ENCODE data around the gene IER3.

IER3 gene, protein sequence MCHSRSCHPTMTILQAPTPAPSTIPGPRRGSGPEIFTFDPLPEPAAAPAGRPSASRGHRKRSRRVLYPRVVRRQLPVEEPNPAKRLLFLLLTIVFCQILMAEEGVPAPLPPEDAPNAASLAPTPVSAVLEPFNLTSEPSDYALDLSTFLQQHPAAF

DNA sequence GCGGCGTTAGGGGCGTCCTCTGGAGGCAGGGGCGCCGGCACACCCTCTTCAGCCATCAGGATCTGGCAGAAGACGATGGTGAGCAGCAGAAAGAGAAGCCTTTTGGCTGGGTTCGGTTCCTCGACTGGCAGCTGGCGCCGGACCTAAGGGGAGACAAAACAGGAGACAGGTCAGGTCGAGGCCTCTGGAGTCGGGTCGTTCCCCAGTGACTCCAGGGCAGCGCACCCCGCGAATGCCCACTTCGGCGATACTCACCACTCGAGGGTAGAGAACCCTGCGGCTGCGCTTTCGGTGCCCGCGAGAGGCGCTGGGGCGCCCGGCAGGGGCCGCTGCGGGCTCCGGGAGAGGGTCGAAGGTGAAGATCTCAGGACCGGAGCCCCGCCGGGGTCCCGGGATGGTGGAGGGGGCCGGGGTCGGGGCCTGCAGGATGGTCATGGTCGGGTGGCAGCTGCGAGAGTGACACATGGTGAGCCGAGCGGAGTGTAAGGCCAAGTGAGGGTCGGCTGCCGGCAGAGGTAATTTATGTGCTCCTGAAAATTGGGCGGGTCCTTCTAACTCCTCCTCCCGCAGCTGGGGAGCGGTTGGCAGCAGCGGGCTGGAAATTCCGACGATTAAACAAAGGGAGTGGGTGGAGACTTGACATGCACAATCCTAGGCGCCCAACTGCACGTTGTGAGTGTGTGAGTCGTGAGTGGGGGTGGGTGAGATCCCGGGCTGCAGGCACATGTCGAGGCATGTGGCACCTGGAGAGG, at the start of gene IER3:
Gene IER3 (minus strand): TSS at position 494 of the 752 bp plus-strand sequence. CDS start 29 bp downstream, at position 465.
- peak; percentile 86 for DNase-seq

DNA sequence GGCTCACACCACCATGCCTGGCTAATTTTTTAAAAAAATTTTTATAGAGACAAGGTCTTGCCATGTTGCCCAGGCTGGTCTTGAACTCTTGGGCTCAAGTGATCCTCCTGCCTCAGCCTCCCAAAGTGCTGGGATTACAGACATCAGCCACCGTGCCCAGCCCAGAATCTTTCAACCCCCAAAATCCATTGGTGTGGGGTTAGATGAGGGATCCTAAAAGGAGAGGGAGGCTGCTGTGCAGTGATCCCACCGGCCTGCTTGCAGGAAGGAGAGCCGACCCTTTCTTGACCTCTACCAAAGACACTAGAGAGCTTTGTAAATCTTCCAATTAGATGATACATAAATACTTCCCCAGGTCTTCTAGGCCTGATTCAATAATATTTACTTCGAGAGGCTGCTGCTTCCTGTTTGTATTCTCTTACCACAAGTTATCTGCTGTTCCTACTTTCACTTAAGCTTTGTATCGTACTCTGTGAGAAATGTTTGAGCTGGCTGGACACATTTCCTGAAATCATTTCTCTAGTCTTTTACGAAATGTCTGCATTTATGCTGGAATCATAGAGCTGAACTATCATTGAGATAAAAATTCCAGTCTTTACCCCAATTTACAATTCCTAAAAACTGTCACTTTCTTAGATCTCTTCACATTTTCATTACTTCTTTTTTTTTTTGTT, 49.3 kb upstream of the IER3 start:
- DNase-seq, result no peak

DNA sequence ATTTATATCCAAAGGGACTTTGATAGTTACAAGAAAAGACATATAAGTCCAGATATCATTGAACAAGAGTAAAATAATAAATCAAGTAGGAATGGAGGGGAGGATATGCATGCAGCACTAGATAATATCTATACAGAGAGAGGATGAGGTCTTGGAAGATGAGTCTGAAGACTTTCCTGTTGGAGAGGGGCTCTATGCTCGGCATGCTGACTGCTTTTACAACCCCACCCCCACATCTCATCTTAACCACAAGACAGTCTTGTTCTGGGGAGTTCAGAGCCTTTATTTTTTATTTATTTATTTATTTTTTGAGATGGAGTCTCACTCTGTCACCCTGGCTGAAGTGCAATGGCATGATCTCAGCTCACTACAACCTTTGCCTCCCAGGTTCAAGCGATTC, 48.4 kb upstream of the IER3 start:
- DNase-seq, result no peak

DNA sequence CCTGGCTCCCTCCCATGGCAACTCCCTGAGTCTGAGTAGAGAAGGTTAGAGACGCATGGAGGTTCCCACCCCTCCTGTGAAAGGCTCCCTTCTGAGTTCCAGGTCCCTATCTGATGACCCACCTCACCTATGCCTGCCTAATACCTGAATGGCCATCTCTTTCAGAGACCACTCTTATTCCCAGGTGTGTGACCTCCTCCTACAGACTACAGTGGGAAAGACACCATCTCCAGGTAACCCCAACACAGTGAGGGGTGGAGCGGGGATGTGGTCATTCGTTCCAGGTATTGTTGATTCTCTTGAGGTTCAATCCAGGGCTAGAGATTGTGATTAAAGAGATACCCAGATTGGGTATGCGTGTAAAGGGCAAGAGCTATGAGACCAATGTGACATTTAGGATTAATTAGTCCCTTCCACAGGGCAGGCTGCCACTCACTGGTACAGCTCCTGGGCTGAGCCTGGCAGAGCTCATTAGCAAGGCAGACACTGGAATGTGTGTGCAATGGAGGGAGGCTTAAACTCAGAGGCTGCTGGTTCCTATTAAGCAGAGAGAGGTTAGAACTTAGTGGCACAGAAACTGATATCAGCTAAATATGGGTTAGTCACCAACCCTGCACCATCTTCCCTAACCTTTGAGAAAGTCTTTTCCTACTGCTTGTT, 46.5 kb upstream of the IER3 start:
- no peak for DNase-seq

DNA sequence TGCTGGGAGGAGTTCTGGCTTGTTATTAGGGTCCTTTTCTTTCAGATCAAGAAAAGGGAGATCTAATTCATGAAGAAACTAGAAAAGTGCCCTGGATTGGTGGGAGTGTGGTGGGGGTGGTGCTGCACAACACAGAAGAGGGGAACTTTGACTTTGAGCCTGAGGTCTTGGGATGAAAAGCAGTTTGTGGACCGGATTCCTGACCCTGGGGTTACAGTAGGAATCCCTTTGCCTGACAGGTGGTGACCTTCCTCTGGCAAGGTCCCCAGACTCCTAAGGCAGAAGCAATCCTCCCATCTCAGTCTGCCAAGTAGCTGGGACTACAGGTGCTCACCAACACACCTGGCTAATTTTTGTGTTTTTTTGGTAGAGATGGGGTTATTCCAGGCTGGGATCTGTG, 45.3 kb upstream of the IER3 start:
- no peak for DNase-seq

DNA sequence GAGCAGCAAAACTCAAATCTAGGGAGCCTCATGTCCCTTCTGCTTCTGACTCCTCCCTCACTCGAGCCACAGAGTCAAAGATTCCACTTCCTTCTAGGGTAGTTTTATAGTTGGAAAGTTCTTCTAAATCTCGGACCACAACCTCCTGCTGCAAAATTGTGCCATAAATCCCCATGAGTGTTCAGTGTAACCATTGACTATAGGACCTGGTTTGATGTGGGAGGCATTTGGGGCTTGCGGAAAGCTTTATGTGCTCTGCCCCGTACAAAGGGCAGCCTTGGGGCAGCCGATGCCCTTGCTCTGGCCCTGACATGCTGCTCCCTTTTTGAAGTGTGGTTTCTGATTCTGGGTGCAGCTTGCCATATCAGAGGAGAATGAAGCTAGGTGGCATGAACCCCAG, 43.6 kb upstream of the IER3 start:
- no peak for DNase-seq

DNA sequence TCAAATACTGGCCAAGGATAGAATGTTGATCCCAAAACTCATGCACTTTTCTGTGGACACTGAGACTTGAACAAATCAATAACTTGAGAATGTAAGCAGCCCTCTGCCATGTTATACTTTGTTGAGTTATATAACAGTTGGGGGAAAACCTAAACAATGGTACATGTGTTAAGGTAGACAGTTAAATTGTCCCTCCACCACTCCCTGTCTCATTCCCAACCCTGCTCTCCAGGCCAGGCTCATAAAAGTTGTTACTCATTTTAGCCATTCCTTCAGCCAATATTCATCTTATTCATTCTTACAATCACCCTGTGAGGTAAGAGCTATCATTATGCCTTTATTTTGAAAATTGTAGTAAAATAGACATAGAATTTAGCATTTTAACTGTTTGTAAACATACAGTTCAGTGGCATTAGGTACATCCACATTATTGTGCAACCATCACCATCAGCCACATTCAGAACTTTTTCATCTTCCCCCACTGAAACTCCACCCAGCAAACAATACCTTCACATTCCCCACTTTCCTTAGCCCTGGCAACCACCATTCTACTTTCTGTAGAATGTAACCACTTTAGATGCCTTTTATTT, 38.2 kb upstream of the IER3 start:
- no peak for DNase-seq

DNA sequence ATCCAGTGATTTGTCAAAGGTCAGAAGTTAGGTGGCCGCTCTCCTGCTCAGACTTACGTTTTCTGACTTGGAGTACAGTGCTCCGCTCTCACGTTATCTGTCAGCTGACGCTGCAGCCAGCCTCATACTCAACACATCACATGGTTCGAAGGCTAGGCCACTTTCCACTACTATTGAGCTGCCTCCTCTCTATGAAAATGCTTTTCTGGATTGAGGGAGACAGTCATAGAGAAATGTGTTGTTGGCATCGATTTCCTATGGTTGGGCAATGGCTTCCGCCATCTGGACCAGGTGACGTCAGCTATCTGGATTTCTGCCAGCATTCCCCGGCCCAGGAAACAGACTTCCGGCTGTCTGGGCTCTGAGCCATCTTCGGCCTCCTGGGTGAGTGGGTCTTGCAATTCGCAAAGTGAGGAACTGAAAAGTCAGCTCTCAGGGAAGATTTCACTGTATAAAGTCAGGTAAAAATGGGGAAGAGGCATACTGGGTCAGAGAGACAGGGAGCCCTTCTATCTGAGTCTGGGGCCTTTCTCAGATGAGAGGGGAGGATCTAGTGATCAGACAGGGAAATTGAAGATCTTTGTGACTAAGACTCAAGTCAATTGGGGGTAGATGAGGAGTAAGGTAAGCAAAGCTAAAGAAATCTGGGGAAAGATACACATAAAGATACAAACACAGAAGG, 37.5 kb upstream of the IER3 start:
- DNase-seq, result peak; percentile 8

DNA sequence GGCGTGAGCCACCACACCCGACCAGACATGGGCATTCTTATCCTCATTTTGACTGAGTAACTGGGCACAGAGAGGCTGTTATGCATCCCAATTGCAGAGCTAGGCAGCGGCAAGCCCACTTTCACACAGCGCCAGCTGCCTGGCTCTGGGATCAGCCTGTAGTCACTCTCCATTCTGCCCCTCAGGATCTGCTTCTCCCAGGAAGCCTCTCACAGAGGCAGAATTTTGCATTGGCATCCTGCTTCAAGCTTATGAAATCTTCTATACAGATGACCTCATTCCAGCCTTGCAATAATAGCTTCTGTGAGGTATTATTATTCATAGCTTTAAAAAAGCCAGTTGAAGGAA, 37.0 kb upstream of the IER3 start:
- no peak for DNase-seq

DNA sequence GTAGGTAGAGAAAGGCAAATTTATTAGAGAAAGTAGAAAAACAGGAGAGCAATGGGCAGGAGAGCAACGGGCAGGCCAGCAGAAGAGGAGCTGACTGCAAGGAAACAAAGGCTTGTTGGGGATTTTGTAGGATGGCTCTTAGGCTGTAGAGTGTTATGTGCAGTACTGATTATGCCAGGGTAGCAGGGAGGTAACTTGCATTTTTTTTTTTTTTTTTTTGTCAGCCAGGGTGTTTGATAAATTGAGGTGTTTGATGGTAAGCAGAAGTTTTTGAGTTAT, 36.2 kb upstream of the IER3 start:
- DNase-seq, result no peak

DNA sequence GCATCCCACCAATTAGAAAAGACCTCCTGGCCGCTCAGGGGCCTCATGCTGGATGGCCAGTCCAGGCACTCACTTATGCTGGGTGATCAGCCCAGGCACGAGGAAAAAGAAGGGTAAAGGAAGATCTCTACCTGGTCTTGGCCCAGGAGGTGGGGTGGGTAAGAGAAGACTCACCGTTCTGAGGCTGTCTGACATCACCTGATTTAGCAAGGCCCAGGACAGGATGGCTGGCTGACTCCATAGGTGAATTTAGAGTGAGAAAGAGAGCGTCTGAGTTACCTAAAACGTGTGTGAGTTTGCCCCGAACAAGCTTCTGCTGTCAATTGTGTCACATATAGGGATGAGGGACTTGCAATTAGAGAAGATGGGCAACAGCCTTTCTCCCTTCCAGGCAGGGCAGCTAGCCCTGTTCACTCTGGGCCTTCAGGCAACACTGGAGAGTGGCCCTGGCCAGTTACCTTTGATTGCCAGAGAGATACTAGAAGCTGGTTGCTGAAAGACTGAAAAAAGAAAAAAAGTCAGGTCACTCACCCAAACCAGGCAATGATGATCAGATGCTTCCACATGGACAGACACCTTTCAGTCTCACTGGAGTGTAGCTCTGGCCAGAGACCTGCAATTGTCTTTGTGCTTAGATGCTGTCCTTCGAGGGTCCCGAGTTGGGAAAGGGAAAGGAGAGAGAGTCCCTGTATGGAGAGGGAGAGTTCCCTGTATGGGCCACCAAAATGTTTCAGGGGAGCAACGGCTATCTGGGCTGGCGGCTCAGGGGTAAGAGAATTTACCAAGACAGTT, 35.7 kb upstream of the IER3 start:
- no peak for DNase-seq

DNA sequence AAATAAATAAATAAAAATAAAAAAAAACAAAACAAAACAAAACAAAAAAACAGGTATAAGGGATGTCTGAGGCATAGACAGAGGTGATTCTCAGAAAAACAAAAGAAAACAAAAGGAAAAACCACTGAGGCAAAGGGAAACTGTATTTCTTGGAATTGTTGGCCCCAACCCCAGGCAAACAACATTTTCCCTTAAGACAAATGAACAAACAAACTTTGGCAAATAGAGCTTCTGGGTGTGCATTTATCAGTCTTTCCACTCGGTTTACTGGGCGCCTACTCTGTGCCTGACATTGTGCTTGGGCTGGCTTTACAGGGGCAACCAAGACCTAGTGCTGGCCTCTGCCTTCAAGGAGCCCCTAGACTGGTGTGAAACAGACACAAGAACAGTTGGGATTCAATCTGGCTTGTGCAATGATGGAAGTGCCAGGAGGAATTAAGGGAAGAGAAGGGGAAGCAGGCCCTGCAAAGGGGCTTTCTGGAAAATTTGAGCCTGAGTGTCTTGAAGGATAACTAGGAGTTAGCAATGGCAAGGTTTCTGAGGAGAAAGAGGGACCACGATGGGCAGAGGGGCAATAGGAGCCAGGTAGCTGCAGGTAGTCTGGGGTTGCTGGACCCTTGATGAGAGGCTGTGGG, 33.8 kb upstream of the IER3 start:
- DNase-seq, result no peak

DNA sequence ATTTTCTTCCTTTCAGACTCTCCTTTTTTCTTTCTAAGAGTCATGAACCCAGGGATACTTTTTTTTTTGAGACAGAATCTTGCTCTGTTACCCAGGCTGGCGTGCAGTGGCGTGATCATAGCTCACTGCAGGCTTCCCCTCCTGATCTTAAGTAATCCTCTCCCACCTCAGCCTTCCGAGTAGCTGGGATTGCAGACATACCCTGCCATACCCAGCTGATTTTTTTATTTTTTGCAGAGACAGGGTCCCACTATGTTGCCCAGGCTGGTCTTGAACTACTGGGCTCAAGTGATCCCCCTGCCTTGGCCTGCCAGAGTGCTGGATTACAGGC, 32.8 kb upstream of the IER3 start:
- DNase-seq, result no peak

DNA sequence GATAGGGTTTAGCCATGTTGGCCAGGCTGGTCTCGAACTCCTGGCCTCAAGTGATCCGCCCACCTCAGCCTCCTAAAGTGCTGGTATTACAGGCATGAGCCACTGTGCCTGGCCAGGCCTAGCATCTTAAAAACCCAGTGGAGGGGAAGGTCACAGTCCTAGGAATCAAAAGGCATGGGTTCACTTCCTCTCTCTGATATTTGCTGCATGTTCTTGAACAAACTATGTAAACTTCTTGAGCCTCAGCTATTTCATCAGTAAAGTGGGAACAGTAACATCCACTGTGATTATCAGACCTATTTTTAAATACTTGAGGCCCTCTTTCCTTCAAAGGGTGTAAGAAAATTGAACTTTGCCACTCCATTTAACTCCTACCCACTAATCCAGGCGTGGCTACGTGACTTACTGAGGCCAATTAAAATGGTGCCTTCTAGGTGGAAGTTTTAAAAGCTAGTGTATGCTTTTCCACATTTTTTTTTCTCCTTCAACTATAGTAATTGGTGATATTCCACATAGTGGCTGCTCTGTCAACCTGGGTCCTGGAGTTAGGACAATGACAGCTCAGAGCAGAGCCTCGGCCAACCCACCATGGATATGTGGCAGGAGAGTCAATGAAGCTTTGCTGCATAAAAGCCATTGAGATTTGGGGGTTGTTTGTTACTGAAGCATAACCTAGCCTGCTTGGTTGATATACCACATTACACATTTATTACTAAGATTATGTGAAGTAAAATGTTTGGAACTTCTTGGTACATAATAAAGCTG, 32.2 kb upstream of the IER3 start:
- no peak for DNase-seq

DNA sequence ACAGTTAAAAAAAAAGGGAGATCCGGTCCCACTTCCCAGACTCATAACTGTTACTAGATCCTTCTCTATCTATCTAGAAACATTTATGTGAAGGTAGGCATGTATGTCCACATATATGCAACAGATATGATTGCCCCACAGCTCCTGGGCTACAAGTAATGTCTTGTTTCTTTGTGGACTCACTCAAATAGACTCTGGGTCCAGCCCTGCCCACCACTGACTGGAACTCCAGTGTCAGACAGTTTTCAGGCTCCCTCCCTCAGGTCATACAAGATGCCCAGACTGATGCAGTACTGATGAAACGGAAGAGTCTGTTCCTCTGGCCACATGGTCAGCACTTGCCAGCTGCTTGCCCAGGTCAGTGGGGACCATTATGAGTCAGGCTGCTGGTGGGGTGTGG, 30.8 kb upstream of the IER3 start:
- DNase-seq, result no peak

DNA sequence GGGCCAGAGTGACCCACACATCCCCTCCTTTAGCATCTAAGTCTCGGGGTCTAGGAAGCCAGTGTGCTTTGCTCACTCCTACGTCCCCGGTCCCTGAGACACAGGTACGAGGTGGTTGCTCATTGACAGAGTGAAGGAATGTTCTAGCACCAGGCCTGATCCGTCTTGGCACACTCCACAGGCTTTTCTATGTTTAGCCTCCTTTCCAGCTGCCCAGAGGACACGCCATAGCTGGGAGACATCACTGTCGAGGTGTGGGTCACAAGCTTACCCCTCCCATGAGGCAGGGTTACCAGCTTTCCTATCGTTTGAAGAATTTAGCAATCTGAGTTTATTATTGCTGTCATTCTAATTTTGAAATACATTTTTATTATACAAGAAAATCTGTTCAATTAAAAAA, 30.4 kb upstream of the IER3 start:
- DNase-seq, result no peak

DNA sequence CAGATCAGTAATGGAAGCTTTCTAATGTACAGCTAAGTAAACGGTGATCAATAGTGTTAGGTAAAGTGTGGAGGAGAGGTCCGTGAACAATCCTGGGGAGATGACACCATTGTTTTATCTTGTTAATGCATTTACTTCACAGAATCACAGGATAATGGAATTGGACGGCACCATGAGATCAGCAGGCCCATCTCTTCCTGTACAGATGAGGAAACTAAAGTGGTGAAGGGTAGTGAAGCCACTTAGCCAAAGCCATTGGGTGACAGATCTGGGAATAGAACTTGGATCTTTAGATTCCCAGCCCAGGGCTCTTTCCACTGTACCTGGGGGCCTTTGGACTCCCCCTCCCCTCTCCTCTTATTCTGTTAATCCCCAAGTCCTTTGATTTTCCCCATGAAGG, 26.2 kb upstream of the IER3 start:
- no peak for DNase-seq

DNA sequence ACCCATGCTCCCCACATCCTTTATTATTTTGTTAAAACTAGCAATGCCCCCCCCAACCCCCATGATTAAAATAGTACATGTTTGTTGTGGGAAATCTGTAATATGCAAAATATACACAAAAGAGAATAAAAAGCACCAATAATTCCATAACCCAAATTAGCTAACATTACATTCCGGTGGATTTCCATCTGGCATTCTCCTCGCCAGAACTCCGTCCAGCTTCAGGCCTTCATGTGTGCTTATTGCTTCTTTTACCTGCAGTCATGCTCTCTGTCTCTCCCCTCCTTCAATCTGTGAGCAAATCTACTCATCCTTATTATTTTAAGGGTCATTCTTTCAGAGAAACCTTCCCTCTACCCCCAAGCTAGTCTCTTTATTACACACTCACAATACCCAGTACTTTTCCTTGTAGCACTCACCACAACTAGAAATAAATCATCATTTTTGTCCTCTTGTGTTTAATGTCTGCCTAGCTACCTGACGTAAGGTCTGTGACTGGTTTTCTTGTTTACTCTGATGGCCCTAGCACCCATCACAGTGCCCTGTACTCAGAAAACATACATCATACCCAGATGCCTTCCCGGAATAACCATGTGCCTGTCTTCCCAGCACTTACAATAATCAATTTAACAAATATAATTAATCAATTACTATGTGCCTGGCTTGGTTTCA, 25.6 kb upstream of the IER3 start:
- no peak for DNase-seq

DNA sequence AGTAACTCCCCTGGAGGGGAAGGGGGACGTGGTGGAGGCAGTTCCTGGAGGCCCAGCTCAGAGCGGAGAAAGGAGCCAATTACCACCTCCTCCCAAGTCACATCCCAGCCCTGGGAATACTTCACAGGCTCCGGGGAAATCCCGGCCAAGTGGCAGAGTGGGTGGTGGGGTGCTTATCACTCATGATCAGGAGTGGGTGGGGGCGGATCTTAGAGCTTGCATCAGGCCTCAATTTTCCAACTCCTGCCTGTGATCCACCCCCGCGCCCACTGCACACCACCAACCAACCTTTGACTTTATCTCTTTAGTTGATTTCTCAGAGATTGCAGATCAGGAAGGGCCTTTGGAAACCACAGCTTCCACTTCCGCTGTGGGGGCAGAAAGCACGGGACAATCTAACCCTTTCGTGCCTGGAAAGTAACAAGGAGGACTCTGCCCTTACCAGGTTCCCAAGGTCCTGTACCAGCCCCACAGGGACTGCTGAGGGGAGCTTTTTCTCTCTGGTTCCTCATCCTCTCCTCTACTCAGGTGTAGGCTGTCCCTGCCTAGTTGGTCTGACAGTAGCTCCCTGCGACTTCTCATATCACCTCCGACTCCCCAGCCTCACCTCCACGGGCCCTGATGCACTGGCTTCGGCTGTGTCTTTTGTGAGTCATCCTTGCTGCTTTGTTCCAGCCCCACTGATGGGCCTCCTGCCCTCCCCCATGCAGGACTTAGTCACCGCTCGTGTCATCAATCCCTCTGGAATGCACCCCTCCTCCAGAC, 24.9 kb upstream of the IER3 start:
- no peak for DNase-seq

DNA sequence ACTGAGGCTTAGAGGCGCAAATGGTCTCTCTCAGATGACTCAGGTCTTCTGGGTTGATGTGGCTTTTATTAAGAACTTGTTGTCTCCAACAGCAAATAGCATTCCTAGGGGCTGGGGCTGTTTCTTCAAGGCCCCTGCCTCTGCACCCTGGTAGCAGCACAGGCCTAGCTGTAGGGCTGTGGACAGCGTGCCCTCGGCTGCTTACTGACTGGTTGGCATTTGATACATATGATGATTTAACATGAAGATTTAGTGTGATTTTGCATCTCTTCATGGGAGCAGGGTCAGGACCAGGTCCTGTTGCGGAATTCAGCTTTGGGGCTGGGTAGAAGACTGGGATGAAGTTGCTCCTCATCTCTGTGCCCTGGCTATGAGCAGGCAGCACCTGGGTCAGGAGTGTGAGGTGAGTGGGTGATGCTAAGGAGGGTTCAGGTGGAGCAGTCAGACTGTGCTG, 24.3 kb upstream of the IER3 start:
- no peak for DNase-seq
